Stimulated activated CD8-positive, alpha-beta memory T cell treated with anti-CD3 and anti-CD28 coated beads, Interleukin-4, amount 100 ng/mL, for 48 hours (primary cell): ENCODE data around the gene LTBP1.
A peak's percentile ranks its signal among the peaks of the same experiment; 100 is the strongest.
"Not testable (repeated sequence)": the region's sequence is repeated elsewhere in the genome, so short reads cannot be mapped to it uniquely, and the experiment has no call there.

Experiments
- DNase-seq: peaks from one replicate; pipeline ENCODE4 v3.0.0-alpha.2; 2020

The LTBP1 gene

GRCh38 chr2:32946314-32947075, at the start of gene LTBP1:
Gene LTBP1 (plus strand): TSS chr2:32946953. CDS start chr2:32947325, 372 bp downstream.
- DNase-seq: peak; percentile 74

DNA sequence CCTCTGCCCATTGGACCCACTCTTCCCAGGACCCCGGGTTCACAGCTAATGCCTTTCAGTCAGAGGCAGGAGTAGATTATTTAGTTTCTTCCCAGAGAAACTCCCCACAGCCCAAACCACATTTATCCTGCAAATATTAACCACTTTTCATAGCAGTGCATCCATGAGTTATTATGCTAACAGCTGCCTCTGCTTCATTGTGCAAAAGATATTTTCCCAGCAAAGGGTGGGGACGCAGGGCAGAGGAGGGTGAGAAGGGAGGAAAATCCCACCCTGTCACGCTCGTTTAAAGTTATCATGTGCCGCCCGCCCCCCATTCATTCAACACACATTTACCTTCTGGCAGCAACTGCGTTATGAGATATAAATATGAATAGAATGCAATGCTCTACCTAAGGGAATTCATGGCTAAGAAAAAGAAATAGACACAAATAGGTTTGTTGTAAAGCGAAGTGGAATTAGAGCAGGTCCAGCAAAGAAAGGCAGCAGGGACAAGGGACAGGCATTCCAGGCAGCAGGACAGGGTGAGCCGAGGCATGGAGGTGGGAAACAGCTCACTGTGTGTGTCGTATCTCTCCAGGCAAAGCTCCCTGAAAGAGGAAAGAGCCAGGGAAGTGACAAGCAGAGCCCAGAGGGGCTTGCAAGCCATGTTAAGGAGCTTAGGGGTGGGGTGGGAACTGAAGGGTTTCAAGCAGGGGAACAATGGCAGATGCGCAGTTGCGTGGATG, 46.3 kb upstream of the LTBP1 start:
- DNase-seq: no peak

GRCh38 chr2:32901313-32901712, 45.4 kb upstream of the LTBP1 start:
- DNase-seq: no peak

DNA sequence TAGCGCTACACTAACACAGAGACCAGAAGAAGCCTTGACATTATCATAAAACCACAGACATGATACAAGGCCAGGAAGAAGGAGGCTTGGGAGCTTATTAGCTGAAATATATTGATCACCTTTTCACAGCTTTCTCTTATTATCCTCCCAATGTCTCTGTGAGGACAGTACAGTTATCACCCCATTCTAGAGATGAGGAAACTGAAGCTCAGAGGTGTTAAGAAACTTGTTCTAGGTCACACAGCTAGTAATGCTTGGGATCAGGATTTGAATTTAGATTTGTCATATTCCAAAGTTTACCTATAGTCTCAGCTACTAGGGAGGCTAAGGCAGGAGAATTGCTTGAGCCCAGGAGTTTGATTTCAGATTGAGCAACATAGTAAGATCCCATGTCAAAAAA, 44.6 kb upstream of the LTBP1 start:
- DNase-seq: no peak

GRCh38 chr2:32902986-32903385, 43.8 kb upstream of the LTBP1 start:
- DNase-seq: no peak

DNA sequence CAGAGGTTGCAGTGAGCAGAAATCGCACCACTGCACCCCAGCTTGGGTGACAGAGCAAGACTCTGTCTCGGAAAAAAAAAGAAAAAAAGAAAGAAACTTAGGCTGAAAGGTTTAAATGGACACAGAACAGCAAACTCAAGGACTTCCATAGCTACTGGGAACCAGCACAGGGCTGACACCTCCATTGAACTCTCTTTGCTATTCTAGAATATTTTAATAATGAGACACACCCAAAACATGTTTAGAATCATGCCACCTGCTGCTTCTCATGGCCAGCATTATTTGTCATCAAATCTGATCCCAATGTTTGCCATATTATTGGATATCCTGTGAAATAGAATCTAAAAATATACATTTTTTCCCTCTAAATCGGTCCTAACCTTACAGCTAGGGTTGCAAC, 42.7 kb upstream of the LTBP1 start:
- DNase-seq: no peak

DNA sequence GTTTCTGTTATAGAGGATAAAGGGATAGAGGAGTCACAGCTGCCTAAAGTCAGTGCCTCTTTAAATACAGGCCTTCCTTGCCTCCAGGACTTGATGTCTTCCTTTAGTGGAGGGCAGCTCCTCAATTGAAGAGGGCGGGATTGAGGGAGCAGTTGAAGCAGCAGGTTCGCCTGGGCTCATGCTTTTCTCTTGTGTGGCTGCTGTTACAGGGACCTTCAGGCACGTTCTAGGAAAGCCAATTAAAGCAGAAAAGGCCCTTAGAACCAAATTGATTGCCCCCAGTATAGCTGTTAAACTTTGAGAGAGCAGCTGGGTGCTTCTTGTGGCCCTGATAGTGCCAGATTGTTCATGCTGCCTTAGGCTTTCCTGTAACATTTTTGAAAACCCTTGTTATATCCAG, 42.0 kb upstream of the LTBP1 start:
- DNase-seq: no peak

GRCh38 chr2:32905270-32905669, 41.5 kb upstream of the LTBP1 start:
- no peak for DNase-seq

GRCh38 chr2:32910883-32911598, 35.7 kb upstream of the LTBP1 start:
- no peak for DNase-seq

DNA sequence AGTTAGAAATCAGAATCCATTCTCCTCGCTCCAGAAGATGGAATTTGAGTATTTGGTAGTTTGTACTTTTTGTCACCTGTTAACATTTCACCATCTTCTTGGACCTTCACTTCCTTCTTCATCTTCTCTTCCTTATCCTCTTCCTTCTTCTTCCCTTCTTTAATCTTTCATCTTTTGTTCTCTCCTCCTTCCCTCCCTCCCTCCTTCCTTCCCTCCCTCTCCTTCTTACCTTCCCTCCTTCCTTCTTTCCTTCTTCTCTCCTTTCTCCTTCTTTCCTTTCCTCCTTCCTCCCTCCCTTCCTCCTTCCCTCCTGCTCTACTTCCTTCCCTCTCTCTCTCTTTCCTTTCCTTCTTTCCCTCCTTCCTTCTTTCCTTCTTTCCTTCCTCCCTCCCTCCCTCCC, 31.1 kb upstream of the LTBP1 start:
- no peak for DNase-seq

DNA sequence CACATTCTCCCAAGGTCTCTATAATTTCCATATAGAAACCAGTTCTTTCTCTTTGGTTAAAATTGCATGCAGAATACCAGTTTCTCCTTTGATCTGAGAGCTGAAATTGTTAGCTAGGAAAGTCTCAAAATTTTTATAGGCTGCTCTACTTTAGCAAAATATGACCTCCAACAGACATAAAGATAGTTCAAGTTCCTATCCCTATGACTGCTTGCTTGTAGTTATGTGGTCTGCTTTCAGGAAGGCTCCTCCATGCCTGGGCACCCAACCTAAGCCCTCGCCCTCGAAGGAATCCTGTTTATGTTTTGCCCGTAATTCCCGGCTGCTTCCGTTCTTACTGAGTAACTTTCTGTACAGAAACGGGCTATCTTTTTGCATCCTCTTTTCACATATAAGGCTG, 28.0 kb upstream of the LTBP1 start:
- DNase-seq: no peak

DNA sequence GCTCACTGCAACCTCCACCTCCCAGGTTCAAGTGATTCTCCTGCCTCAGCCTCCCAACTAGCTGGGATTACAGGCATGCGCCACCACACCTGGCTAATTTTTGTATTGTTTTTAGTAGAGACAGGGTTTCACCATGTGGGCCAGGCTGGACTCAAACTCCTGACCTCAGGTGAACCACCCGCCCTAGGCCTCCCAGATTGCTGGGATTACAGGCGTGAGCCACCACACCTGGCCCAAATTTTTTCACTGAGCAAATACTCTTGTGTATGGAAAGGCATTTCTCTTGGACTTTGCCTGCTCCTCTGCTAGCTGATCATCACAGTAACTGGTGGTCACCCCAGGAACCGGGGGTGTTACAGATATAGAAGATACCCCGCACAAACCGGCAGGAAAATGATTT, 26.9 kb upstream of the LTBP1 start:
- DNase-seq: not testable (repeated sequence)

- not testable (repeated sequence) for DNase-seq
These were observed 25.3 kb upstream of the LTBP1 start for GRCh38 chr2:32921486-32921885.

DNA sequence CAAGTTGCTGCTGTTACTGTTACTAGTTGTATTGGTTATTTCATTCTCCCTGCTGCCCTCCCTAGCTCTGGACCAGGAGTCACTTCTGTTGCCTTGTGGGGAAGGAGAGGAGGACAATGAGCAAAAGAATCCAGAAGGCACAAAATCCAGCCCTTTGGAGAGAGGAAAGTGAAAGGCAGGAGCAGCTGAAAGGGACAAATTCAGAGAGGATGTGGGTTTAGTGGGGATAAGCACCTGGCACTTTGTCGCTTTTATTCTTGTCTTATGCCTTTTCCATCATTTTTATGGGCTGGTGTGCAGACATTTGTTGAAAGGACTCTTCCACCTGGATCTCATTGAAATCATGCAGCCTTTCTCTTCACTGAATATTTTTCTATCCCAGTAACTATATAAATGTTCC, 24.3 kb upstream of the LTBP1 start:
- no peak for DNase-seq

DNA sequence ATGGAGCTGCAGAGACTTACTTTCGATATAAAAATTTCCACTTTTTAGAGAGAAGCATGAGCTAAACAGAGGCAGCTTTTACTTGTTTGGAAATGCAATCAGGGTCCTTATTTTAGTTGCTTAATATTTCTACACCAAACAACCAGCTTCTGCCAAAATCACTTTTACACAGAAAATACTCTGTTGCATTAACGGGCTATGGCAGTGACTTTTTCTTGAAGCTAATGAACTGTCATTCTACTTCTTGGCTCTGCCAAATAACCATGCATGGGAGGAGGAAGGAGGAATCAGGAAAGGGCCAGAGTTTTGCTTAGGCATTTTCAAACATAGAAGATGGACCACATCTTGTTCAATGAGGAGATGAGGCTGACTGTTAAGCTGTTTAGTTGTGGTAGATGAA, 23.6 kb upstream of the LTBP1 start:
- no peak for DNase-seq

DNA sequence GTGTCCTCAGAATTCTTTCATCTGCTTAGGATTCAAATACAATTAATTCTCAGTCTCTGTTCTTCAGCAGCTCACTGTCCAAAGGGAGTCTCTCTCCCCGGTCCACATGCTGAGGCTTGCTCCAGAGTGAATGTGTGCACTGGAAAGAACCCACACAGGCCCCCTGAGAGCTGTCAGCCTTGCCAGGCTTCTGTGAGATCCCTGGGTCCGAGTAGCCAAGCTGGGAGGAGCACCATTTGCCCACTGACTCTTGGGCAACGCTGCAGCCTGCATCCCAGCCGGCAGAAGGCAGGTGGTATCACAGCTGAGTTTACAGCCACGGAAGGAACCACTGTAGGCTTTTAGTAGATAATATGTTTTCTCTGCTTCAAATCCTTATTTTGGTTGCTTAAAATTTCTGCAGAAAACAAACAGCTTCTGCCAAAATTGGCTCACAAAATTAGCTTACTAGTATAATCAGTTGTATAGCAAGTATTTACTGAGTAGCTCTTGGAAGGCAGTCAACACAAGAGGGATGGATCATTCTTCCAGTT, 21.4 kb upstream of the LTBP1 start:
- DNase-seq: no peak

GRCh38 chr2:32925976-32926707, 20.6 kb upstream of the LTBP1 start:
- no peak for DNase-seq

DNA sequence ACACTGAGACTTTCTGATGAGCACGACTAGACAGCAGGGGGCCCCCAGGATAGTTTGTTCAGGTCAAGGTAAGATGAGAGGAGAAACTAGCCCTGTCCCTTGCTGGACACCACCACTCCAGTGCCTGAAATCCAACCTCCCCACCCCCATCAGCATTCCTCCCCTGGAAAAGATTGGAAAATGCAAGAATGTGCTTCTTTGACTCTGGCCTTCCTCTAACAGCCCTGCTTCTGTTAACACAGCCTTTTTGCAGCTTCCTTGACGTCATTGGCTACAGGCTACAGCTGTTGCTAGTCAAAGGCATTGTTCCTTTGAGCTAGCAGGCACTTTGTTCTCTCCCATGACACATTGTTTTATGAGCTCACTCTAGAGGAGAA, 20.1 kb upstream of the LTBP1 start:
- no peak for DNase-seq

- DNase-seq: no peak
These were observed 16.3 kb upstream of the LTBP1 start for GRCh38 chr2:32930436-32930835.

- DNase-seq: no peak
These were observed 15.2 kb upstream of the LTBP1 start for GRCh38 chr2:32931519-32931918.

DNA sequence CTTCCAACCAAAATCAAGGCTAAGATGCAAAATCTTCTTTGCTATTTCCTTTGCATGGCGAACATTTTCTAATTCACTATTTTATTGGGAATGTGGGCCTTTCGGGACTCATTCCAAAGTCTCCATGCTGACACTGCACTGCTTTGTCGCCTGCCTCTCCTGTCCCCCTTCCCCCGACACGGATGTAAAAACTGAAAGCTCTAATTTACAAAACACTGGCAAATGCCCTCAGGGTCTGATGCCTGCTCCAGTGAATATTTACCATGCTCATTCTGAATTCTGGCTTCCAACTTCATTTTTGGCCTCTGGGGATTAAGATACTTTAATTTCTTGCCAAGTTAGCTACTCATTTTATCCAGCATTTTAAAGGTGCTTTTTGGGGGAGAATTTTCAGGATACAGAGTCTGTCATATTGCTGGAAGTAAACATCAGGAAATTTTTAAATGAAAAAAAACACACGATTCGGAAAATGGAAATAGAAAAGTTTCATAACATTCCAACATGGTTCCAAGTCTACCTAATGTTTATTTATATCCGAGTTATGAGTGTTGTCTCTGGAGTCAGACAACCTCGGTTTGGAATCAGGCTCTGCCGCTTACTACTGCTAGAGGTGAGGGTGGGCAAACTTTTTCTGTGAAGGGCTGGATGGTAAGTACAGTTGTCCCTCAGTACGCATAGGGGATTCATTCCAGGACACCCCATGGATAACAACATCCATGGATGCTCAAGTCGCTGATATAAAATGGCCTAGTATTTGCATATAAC, 14.6 kb upstream of the LTBP1 start:
- DNase-seq: no peak
